Cortex of kidney (tissue), 1 donor: ENCODE measurements around the gene FBXO17.

ENCODE experiments used
- DNase-seq: peaks from one replicate; lab custom pipeline; 2025; lab: John Stamatoyannopoulos, UW

FBXO17 gene

DNA sequence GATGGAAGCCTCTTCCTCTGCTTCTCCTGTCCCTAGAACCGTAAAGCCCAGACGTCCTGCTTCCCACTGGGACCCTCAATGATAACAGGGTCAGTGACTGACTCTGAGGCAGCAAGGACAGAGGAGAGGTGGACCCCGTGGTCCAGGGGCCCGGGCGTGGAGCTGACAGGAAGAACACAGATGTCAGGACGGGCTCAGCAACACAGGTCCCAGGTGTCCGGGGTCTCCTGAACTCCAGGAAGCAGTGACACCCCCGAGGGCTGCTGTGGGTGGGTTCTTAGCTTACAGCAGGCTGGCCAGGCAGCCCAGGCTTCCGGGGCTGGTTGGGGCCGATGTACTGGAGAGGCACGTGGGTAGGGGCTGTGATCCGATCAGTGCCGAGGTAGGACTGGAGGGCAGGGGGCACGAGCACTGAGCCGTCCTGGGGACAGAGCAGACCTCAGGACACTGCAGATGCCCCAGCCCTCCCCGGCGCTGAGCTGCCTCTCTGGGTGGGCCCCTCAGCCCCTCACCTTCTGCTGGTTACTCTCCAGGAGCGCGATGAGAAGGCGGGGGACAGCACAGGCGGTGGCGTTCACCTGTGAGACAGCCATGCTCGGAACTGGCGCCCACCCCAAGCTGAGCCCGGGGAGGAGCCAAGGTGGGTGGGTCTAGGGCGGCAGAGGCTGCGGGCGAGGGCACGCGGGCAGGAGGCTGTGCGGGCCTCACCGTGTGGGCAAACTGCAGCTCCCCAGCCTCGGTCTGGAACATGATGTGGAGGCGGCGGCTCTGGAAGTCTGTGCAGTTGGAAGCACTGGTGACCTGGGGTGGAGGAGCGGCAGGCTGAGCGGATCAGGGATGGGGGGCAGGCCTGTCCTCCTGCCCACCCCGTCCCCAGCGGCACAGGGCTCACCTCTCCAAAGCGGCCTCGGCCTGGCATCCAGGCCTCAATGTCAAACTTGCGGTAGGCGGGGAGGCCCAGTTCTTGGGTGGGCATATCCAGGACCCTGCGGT, 59.9 kb downstream of the FBXO17 start:
- DNase-seq = no peak

DNA sequence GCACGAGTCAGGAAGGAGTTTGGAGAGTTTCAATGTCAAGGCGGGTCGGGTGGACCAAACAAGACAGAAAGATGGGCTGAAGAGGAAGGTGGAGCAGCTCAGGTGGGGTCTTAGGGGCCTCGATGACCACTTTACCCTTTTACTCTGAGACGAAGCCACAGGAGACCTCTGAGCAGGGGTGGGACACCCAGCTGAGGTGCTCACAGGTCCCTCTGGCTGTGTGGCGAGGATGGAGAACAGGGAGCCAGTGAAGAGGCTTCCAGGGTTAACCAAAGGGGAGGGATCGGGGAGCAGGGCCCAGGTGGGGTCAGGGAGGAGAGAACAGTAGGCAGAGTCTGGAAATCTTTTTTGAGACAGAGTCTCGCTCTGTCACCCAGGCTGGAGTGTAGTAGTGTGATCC, 61.6 kb downstream of the FBXO17 start:
- no peak for DNase-seq

DNA sequence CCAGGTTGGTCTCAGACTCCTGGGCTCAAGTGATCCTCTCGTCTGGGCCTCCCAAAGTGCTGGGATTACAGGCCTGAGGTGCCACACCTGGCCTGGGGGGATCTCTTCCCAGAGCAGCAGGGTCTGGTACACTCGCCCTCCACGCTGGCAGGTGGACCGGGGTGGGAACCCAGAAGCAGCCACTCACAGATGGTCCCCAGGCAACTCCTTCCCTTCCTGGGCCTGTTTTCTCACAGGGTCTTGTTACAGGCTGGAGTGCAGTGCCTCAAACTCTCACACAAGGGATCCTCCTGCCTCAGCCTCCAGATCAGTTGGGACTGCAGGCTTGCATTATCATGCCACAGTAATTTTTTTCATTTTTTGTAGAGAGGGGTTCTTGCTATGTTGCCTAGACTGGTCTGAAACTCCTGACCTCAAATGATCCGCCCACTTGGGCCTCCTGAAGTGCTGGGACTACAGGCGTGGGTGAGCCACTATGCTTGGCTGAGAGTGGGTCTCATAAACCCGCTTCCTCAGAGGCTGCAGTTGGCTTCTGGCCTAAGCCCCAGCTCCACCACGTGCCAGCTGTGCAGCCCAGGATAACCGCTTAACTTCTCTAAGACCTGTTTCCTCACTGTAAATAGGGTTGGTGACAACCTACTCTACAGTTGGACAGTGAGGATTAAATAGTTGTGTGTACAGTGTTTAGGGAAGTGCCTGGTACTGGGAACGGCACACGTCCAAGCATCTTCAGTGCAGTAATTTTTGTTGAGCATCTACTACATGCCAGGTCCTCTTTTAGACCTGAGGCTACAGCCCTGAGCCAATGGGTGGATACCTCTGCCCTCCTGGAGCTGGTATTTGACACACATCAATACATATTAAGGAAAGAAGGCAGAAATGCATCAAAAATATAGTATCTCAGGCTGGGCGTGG, 62.7 kb downstream of the FBXO17 start:
- no peak for DNase-seq

DNA sequence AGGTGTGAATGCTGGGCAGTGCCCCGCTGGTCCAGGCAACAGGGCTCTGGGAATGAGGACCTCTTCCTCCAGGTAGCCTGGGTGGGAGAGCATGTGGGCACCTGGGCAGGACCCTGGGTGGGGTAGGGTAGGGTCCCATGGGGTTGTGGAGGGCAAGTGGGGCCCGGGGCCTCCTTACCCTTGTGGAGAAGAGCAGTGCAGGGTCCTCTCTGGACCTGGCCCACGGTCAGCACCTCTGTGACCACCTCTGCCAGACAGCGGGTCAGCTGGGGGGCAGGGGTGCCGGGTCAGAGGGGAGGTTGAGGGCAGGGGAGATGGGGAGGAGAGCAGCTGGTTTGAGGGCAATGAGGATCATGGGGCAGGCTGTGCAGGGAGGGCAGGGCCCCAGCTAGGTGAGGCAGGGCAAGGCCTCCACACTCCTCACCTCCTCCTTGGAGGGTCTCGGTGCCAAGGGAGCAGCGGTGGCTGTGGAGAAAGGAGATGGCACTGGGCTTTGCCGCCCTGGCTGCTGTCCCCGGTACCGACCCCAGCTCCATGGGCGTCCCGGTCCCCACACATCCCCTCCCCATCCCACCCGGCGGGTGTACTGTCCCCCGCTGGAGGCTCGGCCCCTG, 64.0 kb downstream of the FBXO17 start:
- no peak for DNase-seq

DNA sequence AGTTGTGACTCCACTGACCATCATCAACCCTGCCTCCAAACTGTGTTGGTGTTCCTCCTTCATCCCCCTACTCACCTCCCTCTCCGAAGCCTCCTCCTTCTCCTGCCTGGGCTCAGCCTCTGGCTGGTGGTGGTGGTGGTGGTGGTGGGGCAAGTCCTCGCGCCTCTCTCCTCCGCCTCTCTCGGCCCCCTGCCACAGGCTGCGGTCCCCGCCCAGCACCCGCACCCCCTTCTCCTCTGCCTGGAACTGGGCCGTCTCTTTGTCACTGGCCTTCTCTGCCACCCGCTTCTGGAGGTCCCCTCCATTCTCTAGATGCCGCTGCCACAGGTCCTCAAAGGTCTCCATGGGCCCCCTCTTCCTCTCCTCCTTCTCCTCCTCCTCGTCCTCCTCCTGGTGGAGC, 65.1 kb downstream of the FBXO17 start:
- DNase-seq = no peak

DNA sequence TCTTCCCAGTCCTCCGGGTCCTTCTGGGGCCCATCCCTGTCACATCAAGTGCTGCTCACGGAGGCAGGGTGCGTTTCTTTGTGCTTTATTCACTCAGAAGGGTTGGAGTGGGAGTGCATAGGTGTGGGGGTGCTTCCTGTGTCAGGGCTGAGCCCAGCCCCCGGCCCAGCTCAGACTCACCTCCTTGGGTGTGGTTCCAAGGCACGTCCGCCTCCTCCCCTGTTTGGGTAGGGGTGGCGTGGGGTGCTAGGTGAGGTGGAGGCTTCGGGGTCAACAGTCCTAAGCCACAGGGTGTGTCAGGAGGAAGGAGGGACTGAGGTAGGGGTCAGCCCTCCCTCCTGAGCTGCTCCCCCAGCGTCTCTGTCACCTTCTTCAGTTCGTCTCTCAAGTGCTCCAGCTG, 66.6 kb downstream of the FBXO17 start:
- DNase-seq = no peak

DNA sequence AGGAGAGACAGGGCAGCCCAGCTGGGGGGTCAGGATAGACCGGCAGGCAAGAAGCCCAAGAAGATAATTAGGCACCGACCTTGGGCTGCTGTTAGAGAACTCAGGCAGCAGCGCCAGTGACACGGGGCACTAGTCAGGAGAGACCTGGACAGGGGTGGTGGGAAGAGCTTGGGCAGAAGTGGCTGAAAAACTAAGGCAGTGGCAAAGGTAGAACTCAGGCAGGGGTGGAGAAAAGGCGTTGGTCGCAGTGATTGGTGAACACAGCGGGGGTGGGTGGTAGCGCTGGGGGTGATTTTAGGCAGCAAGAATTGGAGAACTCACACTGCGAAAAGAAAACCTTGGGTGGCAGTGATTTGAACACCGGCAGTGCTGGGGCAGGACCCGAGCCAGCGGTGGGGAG, 67.9 kb downstream of the FBXO17 start:
- no peak for DNase-seq

DNA sequence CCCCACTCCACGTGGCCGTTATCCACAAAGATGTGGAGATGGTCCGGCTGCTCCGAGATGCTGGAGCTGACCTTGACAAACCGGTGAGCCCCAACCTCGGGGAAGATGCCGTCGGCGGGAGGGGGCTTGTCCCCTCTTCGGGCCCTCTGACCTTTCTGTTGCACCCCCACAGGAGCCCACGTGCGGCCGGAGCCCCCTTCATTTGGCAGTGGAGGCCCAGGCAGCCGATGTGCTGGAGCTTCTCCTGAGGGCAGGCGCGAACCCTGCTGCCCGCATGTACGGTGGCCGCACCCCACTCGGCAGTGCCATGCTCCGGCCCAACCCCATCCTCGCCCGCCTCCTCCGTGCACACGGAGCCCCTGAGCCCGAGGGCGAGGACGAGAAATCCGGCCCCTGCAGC, 68.3 kb downstream of the FBXO17 start:
- DNase-seq = no peak

DNA sequence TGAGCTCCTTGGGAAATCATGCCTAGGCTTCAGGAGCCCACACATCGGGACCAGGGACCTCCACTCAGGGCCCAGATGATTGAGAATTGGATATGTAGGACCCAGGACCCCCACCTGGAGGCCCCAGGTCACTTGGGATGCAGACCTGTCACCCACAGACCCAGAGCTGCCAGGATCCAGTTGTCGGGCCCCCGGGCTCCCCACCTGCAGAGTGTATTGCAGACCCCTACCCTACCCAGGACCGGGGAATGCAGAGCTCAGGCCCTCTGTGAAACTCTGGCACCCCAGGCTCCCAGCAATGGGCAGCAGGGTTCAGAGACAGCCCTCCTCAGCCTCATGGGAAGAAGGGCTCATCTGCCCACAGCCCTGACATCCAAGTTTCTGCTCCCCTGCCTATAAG, 69.9 kb downstream of the FBXO17 start:
- DNase-seq = no peak

DNA sequence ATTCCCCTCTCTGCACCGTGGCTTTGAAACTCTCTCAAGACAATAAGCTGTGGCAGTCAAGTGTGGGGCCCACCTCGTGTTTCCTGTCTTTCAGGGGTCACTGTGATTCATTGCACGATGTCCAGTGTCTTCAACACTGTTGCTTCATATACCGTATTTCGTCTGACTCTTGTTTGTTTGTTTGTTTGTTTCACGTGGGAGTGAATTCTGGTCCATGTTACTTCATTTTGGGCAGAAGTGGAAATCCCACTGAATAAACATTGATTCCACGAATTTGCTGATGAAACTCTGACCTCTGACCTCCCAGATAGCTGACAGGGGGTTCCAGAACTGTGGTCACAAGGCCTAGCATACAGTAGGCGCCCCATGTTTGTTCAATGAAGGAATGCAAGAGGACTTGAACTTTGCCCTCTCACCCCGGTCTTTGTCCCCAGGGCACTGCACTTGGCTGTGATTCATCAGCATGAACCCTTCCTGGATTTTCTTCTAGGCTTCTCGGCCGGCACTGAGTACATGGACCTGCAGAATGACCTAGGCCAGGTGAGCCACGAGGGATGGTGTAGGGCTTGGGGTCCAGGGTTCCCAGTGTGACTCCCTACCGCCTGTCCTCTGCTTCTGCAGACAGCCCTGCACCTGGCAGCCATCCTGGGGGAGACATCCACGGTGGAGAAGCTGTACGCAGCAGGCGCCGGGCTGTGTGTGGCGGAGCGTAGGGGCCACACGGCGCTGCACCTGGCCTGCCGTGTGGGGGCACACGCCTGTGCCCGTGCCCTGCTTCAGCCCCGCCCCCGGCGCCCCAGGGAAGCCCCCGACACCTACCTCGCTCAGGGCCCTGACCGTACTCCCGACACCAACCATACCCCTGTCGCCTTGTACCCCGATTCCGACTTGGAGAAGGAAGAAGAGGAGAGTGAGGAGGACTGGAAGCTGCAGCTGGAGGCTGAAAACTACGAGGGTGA, 70.7 kb downstream of the FBXO17 start:
- DNase-seq = no peak

DNA sequence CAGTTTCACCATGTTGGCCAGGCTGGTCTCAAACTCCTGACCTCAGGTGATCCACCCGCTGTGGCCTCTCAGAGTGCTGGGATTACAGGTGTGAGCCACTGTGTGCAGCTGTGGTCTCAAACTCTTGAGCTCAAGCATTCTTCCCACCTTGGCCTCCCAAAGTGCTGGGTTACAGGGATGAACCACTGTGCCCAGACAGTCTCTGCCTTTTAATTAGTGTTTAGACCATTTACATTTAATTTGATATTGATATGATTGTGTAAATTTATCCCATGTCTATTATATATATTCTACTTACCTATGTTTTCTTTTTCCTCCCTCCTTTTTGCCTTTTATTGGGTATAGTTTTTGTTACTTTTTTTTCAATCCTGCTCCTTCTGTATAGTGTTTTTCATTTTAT, 73.9 kb downstream of the FBXO17 start:
- no peak for DNase-seq

DNA sequence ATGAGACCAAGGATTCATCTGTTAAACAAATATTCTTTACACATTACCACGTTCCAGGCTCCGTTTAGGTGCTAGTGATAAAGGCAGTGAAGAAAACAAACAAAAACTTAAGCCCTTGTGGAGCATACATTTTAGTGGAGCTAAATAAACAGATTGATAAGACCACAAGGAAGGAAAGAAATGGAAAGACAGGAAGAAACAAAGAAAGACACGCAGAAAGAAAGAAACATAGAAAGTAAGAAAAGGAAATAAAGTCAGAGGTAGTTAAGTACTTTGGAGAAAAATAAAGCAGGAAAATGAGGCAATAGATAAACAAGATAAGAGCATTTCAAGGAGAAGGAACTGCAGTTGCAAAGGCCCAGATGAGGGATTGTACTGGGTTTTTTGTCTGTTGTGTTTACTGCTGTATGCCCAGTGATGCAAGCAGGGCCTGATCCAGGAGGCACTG, 74.8 kb downstream of the FBXO17 start:
- no peak for DNase-seq

DNA sequence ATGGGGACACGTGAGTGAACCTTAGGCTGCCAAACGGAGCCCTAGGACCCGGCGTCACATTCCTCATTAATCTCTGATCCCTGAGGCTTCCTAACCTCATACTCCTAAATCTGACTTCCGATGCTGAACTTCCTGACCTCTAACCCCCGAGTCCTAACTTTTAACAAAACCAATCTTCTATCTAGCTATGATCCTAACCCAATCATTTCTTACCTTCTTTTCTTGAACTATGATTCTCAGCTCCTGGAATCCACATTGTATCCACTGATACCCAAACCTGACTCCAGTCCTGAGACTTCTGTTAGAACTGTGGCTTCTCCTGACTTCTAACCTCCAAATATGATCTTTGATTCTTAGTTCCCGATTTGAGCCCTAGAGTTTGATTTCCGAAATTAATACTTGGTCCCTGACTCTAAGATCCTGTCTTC, 75.3 kb downstream of the FBXO17 start:
- no peak for DNase-seq

DNA sequence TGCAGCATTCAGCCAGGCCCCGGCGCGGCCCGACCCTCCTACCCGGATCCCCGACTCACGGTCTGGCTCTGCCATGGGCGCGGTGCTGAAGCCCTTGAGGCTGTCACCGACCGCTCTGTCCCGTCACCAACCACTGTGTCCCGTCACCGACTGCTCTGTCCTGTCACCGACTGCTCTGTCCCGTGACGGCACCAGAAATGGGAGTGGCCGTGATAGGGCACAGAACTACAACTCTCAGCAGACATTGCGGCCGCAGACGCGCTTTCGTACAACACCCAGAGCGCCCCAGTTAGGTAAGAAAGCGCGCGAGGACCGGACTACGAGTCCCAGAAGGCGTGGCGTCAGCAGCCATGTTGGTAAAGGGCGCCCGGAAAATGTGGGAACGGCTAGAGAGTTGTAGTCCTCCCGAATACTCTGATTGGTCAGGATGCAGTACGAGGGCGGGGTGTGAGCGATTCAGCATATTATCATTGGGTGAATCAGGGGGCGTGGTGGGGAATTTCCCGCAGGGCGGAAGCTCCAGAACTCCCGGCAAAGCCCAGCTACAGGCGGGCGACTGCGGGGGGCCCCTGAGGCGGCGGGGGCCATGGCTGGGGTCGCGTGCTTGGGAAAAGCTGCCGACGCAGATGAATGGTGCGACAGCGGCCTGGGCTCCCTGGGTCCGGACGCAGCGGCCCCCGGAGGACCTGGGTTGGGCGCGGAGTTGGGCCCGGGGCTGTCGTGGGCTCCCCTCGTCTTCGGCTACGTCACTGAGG, 75.9 kb downstream of the FBXO17 start, which contains the start of the genes NFKBIB and SIRT2:
Gene NFKBIB (plus strand): TSS at position 523 of the 755 bp plus-strand sequence. CDS start 64 bp downstream, at position 587.
Gene SIRT2 (minus strand): TSS at position 172 of the 755 bp plus-strand sequence. CDS start 97 bp downstream, at position 75.
- no peak for DNase-seq

DNA sequence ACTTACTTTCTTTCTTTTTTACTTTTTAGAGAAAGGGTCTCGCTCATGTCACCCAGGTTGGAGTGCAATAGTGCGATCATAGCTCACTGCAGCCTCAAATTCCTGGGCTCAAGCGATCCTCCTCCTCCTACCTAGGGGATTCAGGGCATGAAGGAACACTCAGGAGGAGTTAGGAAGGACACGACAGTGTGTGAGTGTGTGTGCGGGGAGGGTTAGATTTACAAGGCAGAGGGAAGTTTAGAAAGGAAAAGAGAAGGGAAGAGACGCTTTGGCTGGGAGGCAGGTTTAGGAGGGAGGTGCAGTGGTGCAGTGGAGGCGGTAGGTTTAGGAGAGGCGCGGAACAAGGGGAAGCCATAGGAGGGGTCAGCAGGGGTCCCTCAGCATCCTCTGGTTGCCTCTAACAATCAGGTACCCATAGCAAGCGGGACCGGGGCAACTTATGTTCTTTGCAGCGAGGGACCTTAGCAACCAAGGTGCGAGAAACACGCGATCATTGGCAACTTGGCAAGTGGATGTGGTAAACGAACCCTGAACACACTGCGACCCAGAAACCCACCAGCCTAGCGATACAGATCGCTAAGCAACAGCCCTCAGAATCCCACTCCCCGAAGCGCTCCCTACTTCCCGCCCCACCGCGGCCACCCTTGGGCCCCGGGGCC, 76.6 kb downstream of the FBXO17 start:
- DNase-seq = no peak

DNA sequence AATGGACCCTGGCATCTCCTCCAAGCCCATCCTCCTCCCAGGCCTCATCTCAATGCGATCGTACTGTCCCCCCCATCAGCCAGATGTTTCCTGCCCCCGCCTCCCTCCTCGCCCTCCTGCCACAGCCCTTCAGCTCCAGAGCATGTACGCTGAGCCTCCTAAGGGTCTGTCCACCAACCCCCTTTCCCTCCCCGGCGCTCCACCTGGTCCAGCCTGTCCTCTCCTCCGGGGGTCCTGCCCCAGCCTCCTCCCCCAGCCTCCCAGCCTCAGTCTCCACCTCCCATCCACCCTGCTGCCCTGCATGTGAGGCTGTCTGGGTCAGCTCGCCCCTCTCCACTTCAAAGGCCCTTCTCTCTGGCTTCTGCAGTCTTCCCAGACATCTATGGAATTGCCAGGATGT, 80.6 kb downstream of the FBXO17 start:
- no peak for DNase-seq

DNA sequence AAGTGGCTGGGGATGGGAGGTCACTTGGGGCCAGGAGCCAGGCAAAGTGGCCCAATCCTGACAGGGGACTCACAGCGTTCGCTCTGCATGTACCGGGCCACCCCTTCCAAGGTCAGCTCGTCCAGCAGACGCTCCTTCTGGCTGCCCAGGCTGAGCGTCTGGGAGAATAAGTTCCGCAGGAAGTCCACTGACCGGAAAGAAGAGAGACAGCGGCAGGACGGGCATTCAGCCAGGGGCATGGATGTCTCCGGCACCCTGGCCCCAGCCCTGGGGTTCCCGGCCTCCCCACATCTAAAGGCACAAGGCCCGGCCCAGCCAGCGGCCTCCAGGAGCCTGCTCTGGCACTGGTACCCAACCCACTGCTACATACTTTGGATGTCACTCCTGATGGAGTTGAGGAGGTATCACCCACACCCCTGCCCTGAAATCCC, 82.2 kb downstream of the FBXO17 start:
- DNase-seq = no peak

DNA sequence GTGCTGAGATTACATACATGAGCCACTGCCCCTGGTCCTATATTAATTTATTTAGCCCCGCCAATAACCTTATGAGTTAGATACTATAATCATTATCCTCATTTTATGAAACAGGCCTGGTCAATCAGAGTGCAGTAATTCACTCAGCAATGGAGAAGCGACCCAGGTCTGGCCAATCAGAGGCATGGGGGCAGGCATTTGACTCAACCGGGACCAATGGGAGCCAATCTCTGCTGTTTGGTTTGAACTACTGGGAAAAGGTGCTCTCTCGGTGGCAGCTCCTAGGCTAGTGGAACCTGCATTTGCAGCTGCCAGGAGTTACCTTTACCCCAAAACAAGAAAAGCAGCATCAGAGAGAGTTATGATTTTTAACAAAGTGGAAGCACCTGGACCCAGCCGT, 82.7 kb downstream of the FBXO17 start:
- DNase-seq = no peak

DNA sequence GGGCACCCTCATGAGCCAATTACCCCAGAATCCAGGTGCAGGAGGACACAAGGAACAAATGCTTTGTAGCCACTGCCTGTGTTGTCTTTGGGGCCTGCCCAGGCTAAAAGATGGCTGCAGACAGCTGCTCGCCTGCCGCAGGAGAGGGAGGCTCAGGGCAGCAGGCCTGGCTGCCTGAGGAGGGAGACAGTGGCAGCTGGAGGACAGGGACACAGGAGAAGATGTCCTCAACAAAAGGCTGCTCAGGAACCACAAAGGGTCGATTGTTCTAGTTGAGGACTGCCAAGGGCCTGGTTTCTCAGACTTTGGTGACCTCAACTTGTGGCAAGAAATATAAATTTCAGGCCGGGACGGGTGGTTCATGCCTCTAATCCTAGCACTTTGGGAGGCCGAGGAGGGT, 83.8 kb downstream of the FBXO17 start:
- no peak for DNase-seq
